ENCODE measurements around the gene LRP8.

- no peak for TF ChIP-seq CTCF (optimal IDR thresholded peaks at IDR 0.05 in 1 of 3, IDR thresholded peaks at IDR 0.05 in 1 of 3, conservative IDR thresholded peaks at IDR 0.05 in 1 of 3; ENCODE audit: extremely low read depth in 1 of 3, insufficient read depth in 2 of 3, low read length in 3 of 3)
- no peak for TF ChIP-seq EZH2 (IDR thresholded peaks at IDR 0.05; ENCODE audit: low read length)
These were observed 10.9 kb downstream of the LRP8 start for GRCh38 chr1:53316766-53317581.
